Dermis blood vessel endothelial cell (primary cell): ENCODE measurements around the gene ARMC3. TPM values are rescaled to one million over a fixed set of nuclear protein-coding genes. Genes with fewer than 3 reads are reported as not detected.

ENCODE experiments used
- DNase-seq: peaks from one replicate; pipeline ENCODE4 v3.0.0; 2010
- total RNA-seq: library from RNA; depleted of rRNA; stranded (reverse); fragments of >200 nt; gene quantifications from 2 replicates; pipeline ENCODE4 v1.2.3, GENCODE V29; 2014

Gene ARMC3
- total RNA-seq, 1 donor from 2014 or later = not detected

DNA sequence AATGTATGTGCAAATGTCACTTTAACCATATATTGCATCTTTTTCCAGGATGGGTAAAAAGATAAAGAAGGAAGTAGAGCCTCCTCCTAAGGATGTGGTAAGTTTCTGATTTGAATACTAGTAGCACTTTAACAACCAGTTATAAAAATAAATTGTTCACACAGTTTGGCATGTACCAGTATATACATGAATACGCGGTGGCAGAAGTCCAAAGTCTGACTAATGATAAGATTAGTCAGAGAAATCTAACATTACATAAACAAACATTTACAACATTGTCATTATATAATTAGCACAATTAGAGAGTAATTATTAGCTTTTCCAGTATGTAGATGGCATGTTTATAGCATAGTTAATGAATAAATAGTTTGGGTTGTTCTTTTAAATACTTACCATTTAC lies 4.1 kb downstream of the ARMC3 start:
- DNase-seq = peak; percentile 41

DNA sequence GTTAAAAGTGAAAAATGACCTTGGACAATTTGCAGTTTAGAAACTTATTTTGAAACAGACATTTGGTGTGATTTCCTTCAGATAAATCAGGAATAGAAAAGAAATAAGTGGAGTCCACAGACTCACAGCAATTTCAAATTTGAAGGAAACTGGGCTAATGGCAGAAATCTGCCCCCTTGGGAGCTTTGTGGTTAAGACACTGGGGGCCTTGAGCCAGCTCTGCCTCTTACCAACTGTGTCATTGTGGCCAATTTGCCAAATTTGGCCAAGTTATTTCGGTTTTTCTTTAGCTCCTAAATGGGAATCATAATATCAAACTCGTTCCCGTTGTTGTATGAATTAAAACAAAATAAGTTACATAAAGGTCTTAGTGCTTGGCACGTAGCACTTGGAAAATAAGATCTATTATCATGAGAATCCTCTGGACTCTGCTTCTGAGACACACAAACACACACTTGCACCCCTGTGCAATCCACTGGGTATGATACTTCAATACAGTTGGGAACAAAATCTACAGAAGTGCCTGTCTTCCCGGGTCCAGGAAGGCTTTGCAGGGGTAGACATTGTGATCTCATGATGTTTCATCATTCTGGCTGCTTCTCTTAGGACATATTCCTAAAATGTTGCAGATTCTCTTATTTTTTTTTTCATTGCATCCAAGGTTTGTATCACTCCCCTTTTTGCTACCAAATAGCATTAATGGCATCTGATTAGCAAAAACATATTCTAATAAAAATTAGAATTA lies 4.9 kb downstream of the ARMC3 start:
- no peak for DNase-seq

DNA sequence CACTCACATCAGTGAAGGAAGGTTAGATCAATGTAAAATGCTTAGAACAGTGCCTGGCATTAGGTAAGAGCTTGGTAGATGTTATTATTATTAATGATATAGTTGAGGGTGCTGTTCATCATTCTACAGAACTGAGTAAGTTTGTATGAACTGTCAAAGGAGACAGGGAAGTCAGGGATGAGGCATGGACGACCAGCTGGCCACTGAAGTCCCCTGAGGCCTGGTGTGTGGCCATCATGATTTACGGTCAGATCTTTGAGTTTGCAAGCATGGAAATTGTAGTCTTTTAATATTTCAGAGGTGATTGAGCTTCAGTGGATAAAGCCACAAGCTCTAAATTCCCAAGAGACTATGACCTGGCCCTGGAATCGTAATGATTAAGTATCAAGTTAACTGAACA lies 6.9 kb downstream of the ARMC3 start:
- no peak for DNase-seq

DNA sequence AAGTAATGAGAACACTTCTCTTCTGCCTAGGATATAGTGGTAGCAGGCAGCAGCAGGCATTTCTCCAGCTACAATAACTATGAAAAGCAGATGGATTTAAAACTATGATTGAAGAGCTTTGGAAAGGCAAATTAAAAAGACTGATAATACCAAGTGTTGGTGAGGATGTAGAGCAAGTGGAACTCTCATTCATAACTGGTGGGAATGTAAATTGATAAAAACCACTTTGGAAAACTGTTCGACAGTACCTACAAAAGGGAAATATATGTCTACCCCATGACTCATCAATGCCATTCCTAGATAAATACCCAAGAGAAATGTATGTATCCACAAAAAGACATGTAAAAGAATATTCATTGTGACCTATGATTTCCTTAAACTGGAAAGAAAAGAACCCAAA lies 14.6 kb downstream of the ARMC3 start:
- no peak for DNase-seq

DNA sequence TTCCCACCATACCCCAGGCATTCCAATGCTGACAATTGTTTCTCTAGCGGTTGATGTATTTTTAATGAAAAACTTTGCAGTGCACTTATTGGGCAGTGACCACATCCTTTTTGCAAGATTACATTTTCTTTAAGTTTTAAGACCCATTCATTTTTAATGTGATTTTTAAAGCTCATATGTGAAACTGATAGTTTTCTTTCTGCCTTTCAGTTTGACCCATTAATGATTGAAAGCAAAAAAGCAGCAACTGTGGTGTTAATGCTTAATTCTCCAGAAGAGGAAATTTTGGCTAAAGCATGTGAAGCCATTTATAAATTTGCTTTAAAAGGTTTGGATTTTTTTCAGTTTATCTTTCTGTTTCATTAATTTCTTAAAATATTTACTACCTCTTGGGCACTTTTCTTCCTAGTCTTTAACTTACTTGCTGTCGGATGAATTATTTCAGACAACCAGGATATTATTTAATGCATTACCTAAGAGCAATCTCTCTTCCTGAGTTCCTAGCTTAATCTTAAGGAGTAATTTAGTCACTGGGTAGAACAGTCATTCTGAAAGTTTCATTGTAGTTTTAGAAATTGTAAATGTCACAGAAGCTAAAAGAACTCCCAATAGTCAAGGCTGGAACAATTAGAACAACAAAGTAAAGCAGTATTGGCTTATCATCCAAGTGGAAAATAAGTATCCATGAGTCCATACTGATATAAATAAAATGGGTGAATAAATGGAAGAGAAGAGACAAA lies 18.3 kb downstream of the ARMC3 start:
- DNase-seq = no peak

DNA sequence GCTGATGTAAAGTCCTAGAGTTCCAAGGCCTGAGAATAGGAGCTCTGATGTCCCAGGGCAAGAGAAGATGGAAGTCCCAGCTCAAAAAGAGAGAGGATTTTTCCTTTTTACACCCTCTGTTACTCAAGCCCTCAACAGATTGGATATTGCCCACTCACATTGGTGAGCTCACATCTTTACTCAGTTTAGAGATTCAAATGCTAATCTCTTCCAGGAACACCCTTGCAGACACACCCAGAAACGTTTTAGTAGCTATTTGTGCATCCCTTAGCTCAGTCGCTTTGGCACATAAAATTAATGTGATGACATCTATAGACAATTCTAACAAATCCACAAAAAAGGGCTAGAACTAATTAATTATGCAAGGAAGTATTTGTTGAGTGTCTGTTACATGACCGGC lies 27.1 kb downstream of the ARMC3 start:
- DNase-seq = no peak

DNA sequence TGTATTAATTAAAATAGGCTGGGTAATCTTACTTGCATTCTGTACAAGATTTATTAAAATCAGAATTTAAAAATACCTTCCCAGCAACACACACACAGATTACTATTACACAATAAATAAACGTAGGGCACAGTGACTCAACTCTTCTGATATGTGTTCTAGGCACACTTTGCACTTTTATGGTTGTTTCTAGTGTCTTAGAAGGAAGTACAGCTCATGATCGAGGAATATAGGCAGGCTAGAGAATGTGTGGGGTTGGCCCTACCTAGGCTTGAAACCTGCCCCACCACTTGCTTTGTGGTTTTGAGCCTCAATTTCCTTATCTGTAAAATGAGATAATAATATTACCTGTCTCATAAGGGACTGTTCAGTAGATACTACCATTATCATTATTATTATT lies 30.5 kb downstream of the ARMC3 start:
- no peak for DNase-seq

DNA sequence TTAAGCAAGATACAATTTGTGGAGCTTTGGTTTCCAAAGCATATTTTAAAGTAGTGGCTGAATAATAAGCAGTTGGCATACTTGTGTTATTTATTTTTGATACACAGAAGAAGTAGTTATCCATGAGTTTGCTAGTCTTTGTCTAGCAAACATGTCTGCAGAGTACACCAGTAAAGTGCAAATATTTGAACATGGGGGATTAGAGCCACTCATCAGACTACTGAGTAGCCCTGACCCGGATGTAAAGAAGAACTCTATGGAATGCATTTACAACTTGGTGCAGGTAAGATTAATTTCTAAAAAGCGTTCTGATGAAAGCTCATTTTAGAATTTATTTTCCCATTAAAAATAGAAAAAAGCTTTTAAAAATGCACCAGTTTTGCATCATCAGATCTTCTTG lies 31.4 kb downstream of the ARMC3 start:
- DNase-seq = no peak

DNA sequence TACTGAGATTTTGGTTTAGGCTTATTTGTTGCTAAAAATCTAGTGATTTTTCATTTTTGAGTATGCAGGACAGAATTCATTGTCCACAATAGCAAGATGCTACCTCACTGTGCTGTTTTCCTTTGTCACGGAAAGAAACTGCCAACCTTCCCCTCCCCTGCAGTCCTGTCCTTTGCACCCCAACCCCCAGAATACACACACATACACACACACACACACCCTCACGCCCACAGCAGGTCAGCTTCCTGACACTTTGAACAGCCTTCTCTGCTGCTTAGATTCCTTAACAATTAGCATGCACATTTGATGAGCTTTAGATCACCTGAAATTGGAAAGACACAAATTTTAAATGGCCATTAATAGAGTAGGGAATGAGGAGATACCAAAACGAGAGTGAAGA lies 32.1 kb downstream of the ARMC3 start:
- DNase-seq = no peak

DNA sequence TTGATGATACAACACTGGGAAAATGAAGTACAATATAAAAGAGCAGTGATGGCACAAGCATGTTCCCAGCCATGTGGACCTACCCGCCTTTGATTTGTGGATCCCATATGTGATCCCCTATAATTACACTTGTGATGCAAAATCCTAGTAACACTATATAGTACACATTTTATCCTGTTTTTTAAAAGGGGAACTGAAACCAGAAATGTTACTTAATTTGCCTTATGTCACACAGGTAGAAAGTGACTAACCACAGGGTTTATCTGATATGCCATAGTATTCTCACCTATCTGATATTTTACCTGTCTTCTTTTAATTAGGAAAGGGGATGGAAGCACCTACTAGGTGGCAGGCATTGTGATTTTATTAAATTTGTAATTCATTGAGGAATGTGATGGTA lies 35.0 kb downstream of the ARMC3 start:
- DNase-seq = no peak

DNA sequence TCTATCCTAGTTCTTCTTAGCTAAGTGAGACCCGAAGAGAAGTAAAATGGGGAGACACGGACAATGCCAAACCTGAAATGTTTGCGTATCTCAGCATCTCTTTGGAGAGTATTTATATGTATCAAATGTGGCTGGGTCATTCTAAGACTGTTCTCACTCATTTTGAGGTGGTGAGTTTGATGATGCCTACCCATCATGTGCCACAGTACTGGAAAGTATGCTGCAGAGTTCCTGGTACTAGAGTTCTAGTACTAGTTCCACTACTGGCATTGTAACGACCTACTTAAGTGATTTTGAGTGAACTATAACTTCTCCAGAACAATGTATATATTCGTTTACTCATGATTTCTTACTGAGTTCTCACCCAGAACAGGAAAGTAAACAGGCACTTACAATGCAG lies 41.9 kb downstream of the ARMC3 start:
- no peak for DNase-seq

DNA sequence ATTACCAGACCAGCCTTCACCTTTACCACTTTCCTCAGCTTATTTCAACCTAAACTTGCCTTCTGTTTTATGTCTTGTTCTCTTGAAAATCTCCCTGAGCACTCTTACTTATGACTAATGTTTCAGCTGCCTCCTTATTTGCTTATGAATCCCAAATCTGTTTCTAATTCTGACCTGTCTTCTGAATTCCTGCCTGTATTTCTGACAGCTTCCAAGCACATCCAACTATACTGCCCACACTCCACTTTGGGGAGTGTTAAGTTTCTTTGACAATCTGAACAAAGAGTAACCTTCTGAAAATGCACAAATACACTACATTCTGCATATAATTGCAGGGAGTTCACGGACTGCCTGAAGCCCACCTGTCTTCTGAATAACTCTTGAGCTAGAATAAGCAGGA lies 48.7 kb downstream of the ARMC3 start:
- DNase-seq = no peak

DNA sequence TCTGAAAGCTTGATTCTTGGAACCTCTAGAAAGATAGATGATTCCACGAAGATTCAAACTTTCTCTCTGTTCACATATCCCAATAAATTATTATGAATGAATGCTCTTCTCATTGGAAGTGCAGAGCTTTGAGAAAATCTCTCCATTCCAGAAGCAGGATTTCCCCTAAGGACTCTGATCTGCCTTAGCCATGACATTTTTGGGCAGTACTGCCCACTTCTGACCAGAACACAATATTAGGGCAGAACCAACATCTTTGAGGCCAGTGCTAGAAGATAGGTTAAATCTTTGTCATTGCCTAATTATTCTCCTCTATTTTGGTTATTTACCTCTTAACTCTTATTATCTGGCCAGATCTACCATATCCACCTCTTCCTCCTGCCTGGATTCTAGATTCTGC lies 49.9 kb downstream of the ARMC3 start:
- no peak for DNase-seq

DNA sequence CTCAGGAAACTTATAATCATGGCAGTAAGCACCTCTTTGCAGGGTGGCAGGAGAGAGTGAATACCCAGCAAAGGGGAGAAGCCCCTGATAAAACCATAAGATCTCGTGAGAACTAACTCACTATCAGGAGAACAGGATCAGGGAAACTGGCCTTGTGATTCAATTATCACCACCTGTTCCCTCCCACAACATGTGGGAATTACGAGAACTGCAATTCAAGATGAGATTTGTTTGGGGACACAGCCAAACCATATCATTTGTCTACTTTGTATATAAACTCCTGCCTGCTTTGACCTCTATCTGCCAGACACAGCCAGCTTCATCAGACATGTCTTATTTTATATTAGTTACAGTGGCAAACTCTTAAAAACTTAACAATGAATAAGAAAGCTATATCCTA lies 50.4 kb downstream of the ARMC3 start:
- no peak for DNase-seq

DNA sequence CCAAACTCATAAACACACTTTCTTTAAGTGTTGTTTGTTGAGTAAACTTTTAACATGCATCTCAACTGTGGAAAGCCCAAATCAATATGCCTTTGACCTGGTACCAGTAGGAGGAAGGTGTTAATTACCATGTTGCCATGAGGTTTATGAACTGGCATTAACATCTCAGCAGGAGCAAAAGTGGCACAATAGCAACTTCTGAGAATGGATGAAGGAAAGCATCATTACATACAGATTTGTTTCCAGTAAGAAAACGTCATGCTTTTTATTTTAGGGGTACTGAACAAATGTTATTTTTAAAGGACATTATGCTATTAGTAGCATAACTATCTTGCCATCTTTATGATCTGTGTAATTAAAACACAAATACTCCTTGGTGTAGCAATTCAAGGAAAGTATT lies 51.1 kb downstream of the ARMC3 start:
- DNase-seq = no peak

DNA sequence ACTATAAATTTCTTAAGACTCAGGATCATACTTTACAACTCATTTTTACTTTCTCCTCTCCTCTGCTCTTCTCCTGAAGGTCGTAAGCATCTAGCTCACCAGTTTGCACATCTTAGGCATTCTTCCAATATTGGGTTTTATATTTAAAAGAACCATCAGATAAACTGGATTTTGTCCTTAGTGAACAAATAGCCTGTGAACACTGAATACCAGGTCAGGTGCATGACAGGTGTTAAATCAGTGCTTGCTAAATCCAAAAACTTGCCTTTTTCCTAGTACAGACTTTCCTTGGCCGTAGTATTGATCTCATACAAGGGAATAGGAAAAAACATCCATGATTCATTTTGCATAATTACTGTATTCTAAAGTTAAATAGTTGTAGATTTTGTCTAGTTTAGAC lies 53.0 kb downstream of the ARMC3 start:
- no peak for DNase-seq

DNA sequence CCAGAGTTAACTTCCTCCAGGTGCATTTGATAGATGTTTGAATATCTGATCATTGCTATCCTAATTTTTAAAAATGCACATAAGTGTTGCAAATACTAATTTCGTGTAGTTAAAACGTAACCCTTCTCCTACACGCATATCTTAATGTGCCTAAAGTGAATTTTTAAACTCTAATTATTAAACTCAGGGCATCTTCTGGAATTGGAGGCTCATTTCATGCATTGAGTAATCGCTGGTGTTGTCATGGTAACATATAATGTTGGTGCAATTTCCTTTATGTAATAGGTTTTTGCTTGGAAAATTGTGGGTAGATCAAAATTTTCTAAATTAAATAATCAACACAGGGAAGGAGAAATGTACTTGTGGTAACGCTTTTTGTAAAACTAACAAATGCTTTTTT lies 56.2 kb downstream of the ARMC3 start:
- DNase-seq = no peak

DNA sequence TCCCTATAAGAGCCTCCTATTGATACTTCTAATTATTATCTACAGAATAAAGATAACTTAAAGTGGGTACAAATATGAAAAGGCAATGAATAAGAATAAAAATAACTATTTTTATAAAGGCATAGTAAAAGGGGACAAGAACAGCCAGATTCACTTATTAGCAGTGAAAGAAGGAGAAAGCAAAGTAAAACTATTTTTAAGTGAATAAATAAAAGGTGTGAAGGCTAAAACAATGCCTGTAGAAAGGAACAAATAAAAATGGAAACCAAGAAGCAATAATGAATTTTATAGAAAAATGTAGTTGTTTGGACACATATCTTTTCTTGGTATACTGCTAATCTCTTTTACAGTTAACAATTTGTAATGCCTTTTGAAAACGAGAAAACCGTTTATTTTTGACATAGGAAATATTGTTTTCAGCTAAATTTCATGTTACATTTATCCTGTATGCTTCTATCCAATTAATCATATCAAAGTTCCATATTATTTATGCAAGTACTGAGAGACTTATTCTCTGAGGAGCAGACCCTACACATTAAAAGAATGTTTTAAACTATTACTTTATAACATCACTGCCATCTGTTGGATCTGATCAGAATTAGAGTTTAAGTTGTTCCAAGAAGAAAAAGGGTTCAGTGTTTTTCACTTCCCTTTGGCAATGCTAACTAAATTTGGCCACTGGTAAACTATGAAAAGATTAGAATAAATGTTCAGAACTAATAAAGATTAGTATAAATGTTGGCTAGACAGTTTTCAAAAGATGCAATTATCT lies 59.1 kb downstream of the ARMC3 start:
- peak; percentile 61 for DNase-seq

DNA sequence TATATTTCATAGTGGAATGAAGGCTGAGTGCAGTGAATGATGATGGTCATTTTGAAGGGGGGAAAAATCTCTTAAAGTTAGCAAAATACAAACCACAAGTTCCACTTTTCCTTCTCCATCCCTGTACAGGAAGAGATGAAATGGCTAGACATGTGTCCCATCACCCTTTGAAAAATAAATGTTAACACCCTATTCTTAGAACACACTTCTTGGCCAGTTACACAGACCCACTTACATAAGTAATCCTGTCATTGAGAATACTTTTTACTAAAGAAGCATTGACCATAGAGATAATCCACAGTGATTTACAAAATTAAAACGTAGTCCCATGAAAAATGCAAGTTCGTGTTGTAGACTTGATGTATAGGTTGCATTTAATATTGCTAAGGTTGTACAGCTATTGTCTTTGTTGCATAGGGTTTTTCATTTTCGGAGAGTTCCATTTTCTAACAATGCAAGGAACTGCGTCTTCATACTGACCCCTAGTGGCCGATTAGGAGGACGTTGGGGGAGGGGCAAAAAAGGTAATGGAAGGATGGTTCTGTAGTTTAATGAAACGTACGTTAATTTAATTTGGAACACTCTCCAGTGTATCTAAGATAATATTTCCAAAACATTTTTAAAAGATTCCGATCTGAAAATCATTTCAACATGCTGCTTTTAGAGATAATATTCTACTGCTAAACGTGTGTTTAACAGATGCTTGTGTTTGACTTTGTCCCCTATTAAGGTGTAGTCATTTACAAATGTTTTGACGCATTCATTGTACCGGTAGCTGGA lies 60.9 kb downstream of the ARMC3 start:
- peak; percentile 75 for DNase-seq

DNA sequence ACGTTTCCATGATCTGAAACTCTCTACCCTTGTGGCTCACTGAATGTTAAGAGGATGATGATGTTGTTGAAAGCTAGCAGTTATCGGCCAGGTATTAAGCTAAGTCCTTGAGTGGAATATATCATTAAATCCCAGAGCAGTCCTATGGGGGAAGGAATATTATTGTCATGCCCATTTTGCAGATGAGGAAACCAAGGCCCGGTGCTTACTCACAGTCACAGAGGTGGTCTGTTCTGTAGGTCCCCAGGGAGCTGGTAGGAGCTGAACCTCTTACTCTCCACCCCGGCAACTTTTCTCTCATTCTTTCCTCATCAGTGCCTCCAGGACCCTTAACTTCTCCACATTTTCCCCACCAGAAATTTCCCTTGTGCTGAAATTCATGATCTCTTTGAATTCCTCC lies 62.6 kb downstream of the ARMC3 start:
- no peak for DNase-seq

DNA sequence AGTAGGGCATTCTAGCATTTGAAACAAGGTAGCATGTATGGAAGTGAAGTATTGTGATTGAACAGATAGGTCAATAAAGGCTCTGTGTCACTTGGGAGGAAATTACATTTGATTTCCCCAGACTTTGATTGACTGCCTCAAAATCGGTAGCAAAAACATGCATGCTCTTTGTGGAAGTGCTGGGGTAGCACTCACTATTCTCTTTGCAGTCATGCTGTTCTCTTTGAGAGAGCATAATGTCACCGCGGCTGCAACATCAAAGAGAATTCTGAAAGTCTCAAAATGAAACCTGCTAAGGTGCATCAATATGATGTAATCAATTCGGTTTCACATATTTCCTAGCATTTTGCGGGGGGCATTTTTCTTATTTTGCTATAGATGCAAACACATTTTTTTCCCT lies 64.2 kb downstream of the ARMC3 start:
- DNase-seq = no peak

DNA sequence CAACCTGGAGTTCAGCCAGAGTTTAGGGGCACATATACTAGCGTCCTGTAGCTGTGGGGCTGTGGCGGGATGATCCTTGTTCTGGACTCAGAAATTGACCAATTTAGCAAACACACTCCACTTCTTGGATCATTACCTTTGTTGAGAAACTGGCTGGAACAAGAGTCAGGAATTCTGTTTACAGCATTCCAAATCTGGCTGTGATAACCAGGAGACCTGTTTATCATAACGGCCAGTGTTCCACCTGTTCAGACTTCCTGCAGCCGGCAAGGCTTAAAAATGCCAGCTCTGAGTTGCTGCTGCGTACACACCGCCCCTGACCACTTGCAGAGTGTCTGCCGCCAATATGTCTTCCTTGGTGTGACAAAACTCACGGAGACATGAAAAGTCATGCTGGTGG lies 64.8 kb downstream of the ARMC3 start:
- no peak for DNase-seq

DNA sequence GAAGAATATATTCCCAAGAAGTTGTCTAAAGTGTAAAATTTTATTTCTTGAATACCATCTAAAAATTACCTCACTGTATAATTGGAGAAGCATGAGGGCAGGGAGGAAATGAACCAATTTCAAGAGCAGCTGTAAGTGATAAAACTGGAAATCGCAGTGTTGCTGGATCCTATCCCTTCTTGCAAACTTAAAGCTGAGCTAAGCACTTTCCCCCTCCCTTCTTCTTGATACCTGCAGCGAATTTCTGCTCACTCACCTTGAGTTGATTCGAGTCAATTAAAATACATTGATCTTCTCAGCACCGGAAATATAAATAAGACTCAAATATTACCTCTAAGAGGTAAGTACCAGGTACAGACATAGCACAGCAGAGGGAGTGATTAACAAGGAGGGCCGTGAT lies 65.5 kb downstream of the ARMC3 start:
- no peak for DNase-seq
